ENCODE measurements around the gene SPINK13.

Gene SPINK13, protein sequence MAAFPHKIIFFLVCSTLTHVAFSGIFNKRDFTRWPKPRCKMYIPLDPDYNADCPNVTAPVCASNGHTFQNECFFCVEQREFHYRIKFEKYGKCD

DNA sequence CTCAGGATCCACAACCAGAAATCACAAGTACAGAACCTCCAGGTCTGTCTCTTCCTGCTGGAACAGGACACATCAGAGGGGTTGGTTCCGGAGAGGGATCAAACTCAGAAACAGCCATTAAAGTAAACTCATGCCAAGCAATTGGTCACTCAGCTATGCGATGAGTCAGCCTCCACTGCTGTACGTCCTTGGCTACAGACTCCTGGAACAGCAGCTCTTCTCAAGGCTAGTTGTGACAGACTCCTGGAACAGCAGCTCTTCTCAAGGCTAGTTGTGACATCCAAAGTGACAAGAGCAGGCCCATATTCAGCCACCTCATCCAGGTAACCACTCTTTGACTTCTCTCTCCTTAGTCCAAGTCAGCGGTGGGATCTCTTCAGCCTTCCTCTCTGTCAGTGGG lies at the start of gene SPINK13:
TSS of gene SPINK13 (plus strand) at position 229 of the 400 bp plus-strand sequence. CDS start 1,279 bp downstream, outside the sequence.
- no peak for DNase-seq (ENCODE audit: extremely low read depth, low read depth)
- H3K4me3 ChIP-seq (replicated peaks; ENCODE audit: low read depth, low read length): no peak within 1 kb of the TSS
- no peak for TF ChIP-seq CTCF (IDR thresholded peaks at IDR 0.05; ENCODE audit: low read depth, low read length, missing control alignments)

- no peak for TF ChIP-seq CTCF (IDR thresholded peaks at IDR 0.05; ENCODE audit: low read depth, low read length, missing control alignments)
- H3K4me3 ChIP-seq (replicated peaks; ENCODE audit: low read depth, low read length): no peak overlapping the region
- no peak for DNase-seq (ENCODE audit: extremely low read depth, low read depth)
Observed at GRCh38 chr5:148221508-148221907, 47.1 kb upstream of the SPINK13 start.

DNA sequence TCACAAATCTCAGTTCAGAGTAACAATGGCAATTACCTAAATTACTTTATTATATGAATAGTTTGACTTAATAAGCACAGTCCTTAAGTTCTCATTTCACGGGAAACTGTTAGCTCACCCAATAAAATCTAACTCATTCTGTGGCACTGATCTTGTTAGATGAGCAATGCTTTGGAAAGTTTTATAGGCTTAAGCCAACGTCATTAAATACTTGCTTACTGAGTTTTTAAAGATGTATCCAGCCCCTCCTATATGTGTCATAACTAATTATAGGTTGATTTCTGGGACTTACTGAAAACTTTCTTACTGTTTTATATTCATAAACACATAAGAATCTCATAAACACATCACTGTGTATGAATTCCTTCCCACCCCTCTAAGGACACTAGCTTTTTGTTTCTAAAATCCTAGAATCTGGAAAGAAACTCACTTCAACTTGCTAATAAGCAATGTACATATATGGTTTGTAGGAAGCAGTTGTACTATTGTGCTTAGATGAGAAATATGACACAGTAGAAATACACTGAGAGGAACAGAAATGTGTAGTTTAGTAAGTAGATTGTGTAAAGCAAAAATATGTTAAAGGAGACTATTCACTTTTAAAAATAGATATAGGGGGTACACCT lies 44.4 kb upstream of the SPINK13 start:
- no peak for DNase-seq (ENCODE audit: extremely low read depth, low read depth)
- TF ChIP-seq CTCF (IDR thresholded peaks at IDR 0.05; ENCODE audit: low read depth, low read length, missing control alignments): no peak
- no peak overlapping the region for H3K4me3 ChIP-seq (replicated peaks; ENCODE audit: low read depth, low read length)

- DNase-seq (ENCODE audit: extremely low read depth, low read depth): no peak
- no peak overlapping the region for H3K4me3 ChIP-seq (replicated peaks; ENCODE audit: low read depth, low read length)
- TF ChIP-seq CTCF (IDR thresholded peaks at IDR 0.05; ENCODE audit: low read depth, low read length, missing control alignments): no peak
Observed at GRCh38 chr5:148228392-148228984, 40.1 kb upstream of the SPINK13 start.

DNA sequence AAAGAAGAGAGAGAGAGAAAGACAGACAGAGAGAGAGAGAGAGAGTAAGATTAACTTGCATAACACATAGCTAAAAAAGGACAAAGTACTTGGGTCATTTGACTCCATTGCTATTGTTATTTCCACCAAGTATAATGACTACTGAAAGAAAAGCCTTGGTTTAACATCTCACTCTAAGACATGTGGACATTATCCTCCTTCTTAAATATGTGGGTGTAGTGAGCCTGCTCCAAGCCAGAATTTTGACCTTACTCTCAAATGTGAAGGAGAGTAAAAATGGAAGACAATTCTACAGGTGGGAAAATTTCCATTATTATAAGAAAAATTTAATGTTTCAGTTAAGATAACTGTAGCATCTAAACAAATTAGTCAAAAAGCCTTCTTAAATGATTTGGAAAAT lies 38.8 kb upstream of the SPINK13 start:
- no peak for DNase-seq (ENCODE audit: extremely low read depth, low read depth)
- TF ChIP-seq CTCF (IDR thresholded peaks at IDR 0.05; ENCODE audit: low read depth, low read length, missing control alignments): no peak
- H3K4me3 ChIP-seq (replicated peaks; ENCODE audit: low read depth, low read length): no peak overlapping the region

- H3K4me3 ChIP-seq (replicated peaks; ENCODE audit: low read depth, low read length): no peak overlapping the region
- no peak for TF ChIP-seq CTCF (IDR thresholded peaks at IDR 0.05; ENCODE audit: low read depth, low read length, missing control alignments)
Observed at GRCh38 chr5:148230240-148230639, 38.4 kb upstream of the SPINK13 start.

More at GRCh38 chr5:148230240-148230639, 38.4 kb upstream of the SPINK13 start:
- DNase-seq (ENCODE audit: extremely low read depth, low read depth): no peak

Data from HFF-Myc (cell line).